Nephron (organoid): ENCODE data around the gene DIS3L2.
"Not testable (repeated sequence)": the region's sequence is repeated elsewhere in the genome, so short reads cannot be mapped to it uniquely, and the experiment has no call there.

Experiments used
- H3K27ac Mint-ChIP-seq, 3 experiments: 2 replicates each; pipeline ENCODE4 v1.8.0; 2020; ENCODE audit warnings: mixed read lengths in 3 of 3, mild to moderate bottlenecking in 2 of 3, moderate library complexity in 1 of 3
- H3K27me3 Mint-ChIP-seq: 2 replicates; pipeline ENCODE4 v1.8.0; 2021; ENCODE audit warnings: low read depth, mild to moderate bottlenecking, moderate library complexity, mixed read lengths
- H3K36me3 Mint-ChIP-seq: 2 replicates; pipeline ENCODE4 v1.8.0; 2020; ENCODE audit warnings: low read depth, mixed read lengths
- H3K4me1 Mint-ChIP-seq: 2 replicates; pipeline ENCODE4 v1.8.0; 2020; ENCODE audit warnings: mixed read lengths
- H3K4me3 Mint-ChIP-seq, 3 experiments: 2 replicates each; pipeline ENCODE4 v1.8.0; 2020; ENCODE audit warnings: mild to moderate bottlenecking in 3 of 3, mixed read lengths in 3 of 3, moderate library complexity in 2 of 3
- H3K9me3 Mint-ChIP-seq: 2 replicates; pipeline ENCODE4 v1.8.0; 2020; ENCODE audit warnings: mixed read lengths
- CTCF ChIP-seq, 3 experiments: fragments of 200-600 bp; sonication (generic); IDR thresholded peaks; one replicate each; pipeline ENCODE4 v1.5.0; 2021; ENCODE audit warnings: antibody characterized with exemption in 3 of 3; ENCODE audit not compliant: unreplicated experiment in 3 of 3

DIS3L2 gene

GRCh38 chr2:232147440-232148077 lies 186.0 kb downstream of the DIS3L2 start:
- H3K36me3 Mint-ChIP-seq: peaks cover 19% of the 10 kb centered on the region
- no peaks in the 10 kb centered on the region for H3K27me3 Mint-ChIP-seq
- peaks cover 2% of the 10 kb centered on the region for H3K9me3 Mint-ChIP-seq
- no peaks in the 10 kb centered on the region for H3K4me1 Mint-ChIP-seq
- H3K4me3 Mint-ChIP-seq: no peak overlapping the region
- no peak overlapping the region for H3K27ac Mint-ChIP-seq
- TF ChIP-seq CTCF (IDR thresholded peaks at IDR 0.05; ENCODE audit: unreplicated experiment in 3 of 3): no peak

- no peaks in the 10 kb centered on the region for H3K27me3 Mint-ChIP-seq
- H3K36me3 Mint-ChIP-seq: peaks cover 36% of the 10 kb centered on the region
- no peak overlapping the region for H3K27ac Mint-ChIP-seq
- no peak for TF ChIP-seq CTCF (IDR thresholded peaks at IDR 0.05; ENCODE audit: unreplicated experiment in 3 of 3)
- no peaks in the 10 kb centered on the region for H3K9me3 Mint-ChIP-seq
- H3K4me3 Mint-ChIP-seq: no peak overlapping the region
- no peaks in the 10 kb centered on the region for H3K4me1 Mint-ChIP-seq
Observed at GRCh38 chr2:232162187-232162586, 200.7 kb downstream of the DIS3L2 start.

- Mint-ChIP-seq H3K27ac (peak overlapping the region in 1 of 3 experiments; percentile 34), H3K4me1 (peaks cover 18% of the 10 kb centered on the region), H3K36me3 (peaks cover 16% of the 10 kb centered on the region), H3K27me3 (no peaks in the 10 kb centered on the region), H3K4me3 (no peak overlapping the region), H3K9me3 (peaks cover 11% of the 10 kb centered on the region)
- TF ChIP-seq CTCF (IDR thresholded peaks at IDR 0.05; ENCODE audit: unreplicated experiment in 3 of 3): no peak
Observed at GRCh38 chr2:232170396-232170795, 208.9 kb downstream of the DIS3L2 start.

- Mint-ChIP-seq H3K27ac (no peak overlapping the region), H3K9me3 (peaks cover 18% of the 10 kb centered on the region), H3K4me1 (peaks cover 18% of the 10 kb centered on the region), H3K36me3 (peaks cover 25% of the 10 kb centered on the region), H3K4me3 (no peak overlapping the region), H3K27me3 (no peaks in the 10 kb centered on the region)
- TF ChIP-seq CTCF (IDR thresholded peaks at IDR 0.05; ENCODE audit: unreplicated experiment in 3 of 3): no peak
Observed at GRCh38 chr2:232174662-232175061, 213.1 kb downstream of the DIS3L2 start.

- not testable (repeated sequence) for H3K27ac Mint-ChIP-seq, H3K4me1 Mint-ChIP-seq, H3K4me3 Mint-ChIP-seq, H3K27me3 Mint-ChIP-seq
- Mint-ChIP-seq H3K9me3 (peaks cover 21% of the 10 kb centered on the region), H3K36me3 (peaks cover 30% of the 10 kb centered on the region)
Observed at GRCh38 chr2:232176587-232176986, 215.1 kb downstream of the DIS3L2 start.

- H3K9me3 Mint-ChIP-seq: peaks cover 30% of the 10 kb centered on the region
- no peaks in the 10 kb centered on the region for H3K4me1 Mint-ChIP-seq
- H3K4me3 Mint-ChIP-seq: no peak overlapping the region
- TF ChIP-seq CTCF (IDR thresholded peaks at IDR 0.05; ENCODE audit: unreplicated experiment in 3 of 3): no peak
- H3K27ac Mint-ChIP-seq: no peak overlapping the region
- no peaks in the 10 kb centered on the region for H3K27me3 Mint-ChIP-seq
- H3K36me3 Mint-ChIP-seq: peaks cover 50% of the 10 kb centered on the region
Observed at GRCh38 chr2:232183279-232183678, 221.8 kb downstream of the DIS3L2 start.
